Muscle of leg (tissue), 16 donors: ENCODE data around the gene IL12RB1. TPM values are rescaled to one million over a fixed set of nuclear protein-coding genes. Genes with fewer than 3 reads are reported as not detected.

ENCODE experiments used
- DNase-seq: peaks from one replicate; pipeline ENCODE4 v3.0.0; 2013
- H3K27ac ChIP-seq: one replicate; pipeline ENCODE4 v1.5.1; 2013; ENCODE audit warnings: mild to moderate bottlenecking, low read length, control low read depth
- H3K27me3 ChIP-seq: one replicate; pipeline ENCODE4 v1.6.1; 2013; ENCODE audit warnings: low read length; ENCODE audit not compliant: control insufficient read depth, insufficient read depth
- H3K36me3 ChIP-seq: one replicate; pipeline ENCODE4 v1.6.1; 2013; ENCODE audit warnings: low read length; ENCODE audit not compliant: control insufficient read depth, insufficient read depth
- H3K4me1 ChIP-seq: one replicate; pipeline ENCODE4 v1.6.1; 2013; ENCODE audit warnings: low read length; ENCODE audit not compliant: control insufficient read depth, insufficient read depth
- H3K4me3 ChIP-seq: one replicate; pipeline ENCODE4 v1.5.1; 2013; ENCODE audit warnings: low read length, control low read depth
- H3K9me3 ChIP-seq: replicated peaks from 2 replicates; pipeline ENCODE4 v1.6.1; 2013; ENCODE audit warnings: low read depth, low read length; ENCODE audit not compliant: control insufficient read depth
- WGBS: methylation state at CpG from one replicate; pipeline ENCODE4 v1.1.5; 2013; ENCODE audit warnings: missing lambda C conversion rate; ENCODE audit not compliant: insufficient coverage; 5-methylcytosine and 5-hydroxymethylcytosine counted together
- long read RNA-seq, 11 donors: transcript quantifications; one replicate each; lab custom pipeline, GENCODE V29; 2026
- polyA plus RNA-seq, 8 donors: library from polyadenylated mRNA; unstranded; fragments of 120-200 nt; gene quantifications; one replicate each; pipeline versions ENCODE4 v1.2.1 to v1.2.3, GENCODE V29; 2013; ENCODE audit warnings: inconsistent platforms in 1 of 8, low replicate concordance in 1 of 8; ENCODE audit not compliant: insufficient read length in 8 of 8, insufficient read depth in 1 of 8
- total RNA-seq: library from RNA; stranded (reverse); fragments of 120-200 nt; gene quantifications from one replicate; pipeline ENCODE4 v1.2.4, GENCODE V29; 2013

Gene IL12RB1
- total RNA-seq = 0.22 TPM
- under 1 TPM; 0.15 to 0.71 (median 0.32) TPM for polyA plus RNA-seq
- long read RNA-seq, donor 1 = 0 reads
- long read RNA-seq, donor 2 = 0 reads
- long read RNA-seq, donor 3 = 0 reads
- long read RNA-seq, donor 4, partial matches to known transcripts = 7 of 12 reads
- long read RNA-seq, donor 4, other reads (novel, unspliced or antisense) = 5 of 12 reads
- long read RNA-seq, donor 5 = 0 reads
- long read RNA-seq, donor 6 = 0 reads
- long read RNA-seq, donor 7, partial matches to known transcripts = 0 of 1 reads
- long read RNA-seq, donor 7, other reads (novel, unspliced or antisense) = 0 of 1 reads
- long read RNA-seq, donor 8 = 0 reads
- long read RNA-seq, donor 9 = 0 reads
- long read RNA-seq, donor 10 = 0 reads
- long read RNA-seq, donor 11 = 0 reads

DNA sequence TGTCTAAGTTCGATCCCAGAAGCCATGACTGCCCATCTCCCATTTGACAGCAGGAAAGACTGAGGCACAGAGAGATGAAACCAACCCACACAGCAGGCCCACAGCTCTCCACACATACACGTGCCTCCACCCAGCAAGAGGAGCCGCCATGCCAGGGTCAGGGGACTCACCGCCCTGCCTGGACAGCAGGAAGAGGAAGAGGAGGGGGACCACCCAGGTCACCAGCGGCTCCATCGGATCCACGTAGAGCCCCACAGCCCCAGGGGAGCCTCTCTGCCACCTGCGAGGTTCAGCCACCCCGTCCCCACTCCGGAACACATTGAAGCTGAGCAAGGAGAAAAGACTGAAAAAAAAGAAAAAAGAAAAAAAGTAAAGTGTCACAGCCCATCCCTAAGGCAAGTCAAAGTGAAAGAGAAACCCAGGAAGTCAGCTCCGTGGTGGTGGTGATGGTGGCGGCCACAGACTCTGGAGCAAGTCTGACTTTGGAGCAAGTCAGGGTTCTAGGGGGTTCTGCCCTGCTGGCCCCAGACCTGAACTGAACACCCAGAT lies at the start of gene IL12RB1:
IL12RB1 (minus strand) TSS at position 345 of the 549 bp plus-strand sequence; CDS start at position 234, 111 bp downstream.
- 80% methylated on average over 1 of the region's 12 CpGs for WGBS
- Histone ChIP-seq H3K36me3 (no peaks in the 10 kb centered on the region), H3K27ac (peak within 1 kb of the TSS; percentile 13), H3K27me3 (peaks cover 5% of the 10 kb centered on the region), H3K4me3 (peak within 1 kb of the TSS; percentile 17), H3K4me1 (no peaks in the 10 kb centered on the region), H3K9me3 (no peaks in the 10 kb centered on the region)
- no peak for DNase-seq

DNA sequence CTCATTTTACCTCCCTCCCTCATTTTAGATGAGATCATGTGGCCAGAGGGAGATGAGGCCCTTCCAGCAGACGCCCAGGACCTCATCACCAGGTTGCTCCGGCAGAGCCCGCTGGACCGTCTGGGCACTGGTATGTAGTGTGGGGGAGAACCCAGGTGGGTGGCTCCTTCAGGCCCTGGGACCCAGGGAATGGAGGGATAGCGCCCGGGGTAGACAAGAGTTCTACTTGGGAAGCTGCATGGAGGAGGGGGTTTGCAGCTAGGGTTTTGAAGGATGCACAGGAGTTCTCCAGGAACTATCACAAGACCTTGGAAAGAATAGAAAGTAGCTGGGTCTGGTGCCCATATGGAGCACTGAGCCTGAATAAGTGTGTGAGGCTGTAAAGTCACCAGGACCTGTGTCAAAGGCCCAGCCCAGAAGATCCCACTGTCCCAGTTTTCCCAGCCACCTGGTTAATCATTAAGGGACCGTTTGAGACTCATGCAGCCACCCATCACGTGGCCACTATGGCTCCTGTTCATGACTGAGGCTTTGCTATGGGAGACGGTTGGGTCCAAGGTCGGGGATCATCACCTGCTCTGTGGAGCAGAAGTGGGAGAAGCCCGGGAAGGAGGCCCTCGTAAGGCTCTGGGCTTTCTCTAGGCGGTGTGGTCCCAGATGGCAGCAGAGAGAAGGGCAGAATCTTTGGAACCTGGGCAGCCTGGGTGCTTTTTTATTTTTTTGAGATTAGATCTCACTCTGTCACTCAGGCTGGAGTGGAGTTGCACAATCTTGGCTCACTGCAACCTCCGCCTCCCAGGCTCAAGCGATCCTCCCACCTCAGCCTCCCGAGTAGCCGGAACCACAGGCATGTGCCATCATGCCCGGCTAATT lies 49.2 kb upstream of the IL12RB1 start:
- Histone ChIP-seq H3K27ac (no peak overlapping the region), H3K36me3 (peaks cover 49% of the 10 kb centered on the region), H3K27me3 (no peaks in the 10 kb centered on the region), H3K9me3 (no peaks in the 10 kb centered on the region), H3K4me3 (no peak overlapping the region), H3K4me1 (no peaks in the 10 kb centered on the region)
- DNase-seq = no peak
- WGBS = 85% methylated on average over 12 of the region's 18 CpGs

DNA sequence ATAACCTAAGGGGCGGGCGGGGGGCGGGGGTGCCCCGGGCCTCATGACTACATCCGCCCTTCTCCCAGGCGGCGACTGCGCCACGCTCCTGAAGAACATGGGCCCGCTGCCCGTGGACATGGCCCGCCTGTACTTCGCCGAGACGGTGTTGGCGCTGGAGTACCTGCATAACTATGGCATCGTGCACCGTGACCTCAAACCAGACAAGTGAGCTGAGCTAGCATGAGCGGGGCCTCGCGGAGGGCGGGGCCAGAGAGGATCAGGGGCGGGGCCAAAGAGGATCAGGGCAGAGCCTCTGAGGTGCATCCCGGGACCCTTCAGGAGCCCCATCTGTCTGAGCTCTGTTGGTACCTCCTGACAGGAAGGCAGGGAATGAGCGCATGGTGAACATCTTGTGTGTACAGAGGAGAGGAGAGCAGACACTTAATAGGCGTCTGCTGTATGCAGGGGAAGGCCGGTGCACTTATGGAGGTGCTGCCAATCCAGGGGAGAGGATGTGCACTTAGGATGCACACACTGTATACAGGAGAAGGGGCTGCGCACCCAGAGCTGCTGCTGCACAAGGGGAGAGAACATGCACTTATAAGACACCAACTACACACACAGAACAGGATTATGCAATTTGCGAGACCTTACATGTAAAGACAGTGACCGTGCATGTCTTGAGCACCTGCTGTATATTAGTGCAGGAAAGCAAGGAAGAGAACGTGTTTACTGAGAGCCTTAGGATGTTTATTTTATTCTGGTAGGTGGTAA lies 45.3 kb upstream of the IL12RB1 start:
- DNase-seq = no peak
- no peaks in the 10 kb centered on the region for H3K27me3 ChIP-seq
- 77% methylated on average over 29 of the region's 31 CpGs for WGBS
- H3K4me3 ChIP-seq = no peak overlapping the region
- no peaks in the 10 kb centered on the region for H3K9me3 ChIP-seq
- H3K36me3 ChIP-seq = peaks cover 65% of the 10 kb centered on the region
- no peak overlapping the region for H3K27ac ChIP-seq
- H3K4me1 ChIP-seq = no peaks in the 10 kb centered on the region

DNA sequence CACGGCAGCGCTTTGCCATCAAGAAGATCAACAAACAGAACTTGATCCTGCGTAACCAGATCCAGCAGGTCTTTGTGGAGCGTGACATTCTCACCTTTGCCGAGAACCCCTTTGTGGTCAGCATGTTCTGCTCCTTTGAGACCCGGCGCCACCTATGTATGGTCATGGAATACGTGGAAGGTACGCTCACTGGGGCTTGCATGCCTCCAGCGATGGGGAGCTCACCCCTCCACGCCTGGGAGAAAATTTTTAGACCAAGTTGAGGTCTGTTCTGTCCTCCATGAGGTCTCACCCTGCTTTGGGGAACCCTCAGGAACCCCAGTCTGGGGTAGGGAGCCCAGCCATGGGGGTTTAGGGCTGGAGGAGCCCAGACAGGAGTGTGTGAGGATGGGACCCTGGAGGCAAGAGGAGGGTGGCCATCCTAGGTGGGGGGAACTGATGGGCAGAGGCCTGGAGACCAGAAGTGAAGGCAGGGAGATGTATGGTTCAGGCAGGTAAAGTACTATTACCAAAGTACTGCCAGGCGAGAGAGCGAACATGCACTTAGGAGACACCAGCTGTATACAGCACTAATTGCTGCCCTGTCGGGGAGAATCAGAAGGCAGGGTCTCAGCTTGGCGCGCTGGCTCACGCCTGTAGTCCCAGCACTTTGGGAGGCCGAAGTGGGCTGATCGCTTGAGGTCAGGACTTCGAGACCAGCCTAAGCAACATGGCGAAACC lies 43.9 kb upstream of the IL12RB1 start:
- no peak overlapping the region for H3K4me3 ChIP-seq
- DNase-seq = no peak
- 89% methylated on average over 20 of the region's 21 CpGs for WGBS
- no peaks in the 10 kb centered on the region for H3K27me3 ChIP-seq
- no peaks in the 10 kb centered on the region for H3K4me1 ChIP-seq
- H3K36me3 ChIP-seq = peaks cover 62% of the 10 kb centered on the region
- H3K27ac ChIP-seq = no peak overlapping the region
- H3K9me3 ChIP-seq = no peaks in the 10 kb centered on the region

DNA sequence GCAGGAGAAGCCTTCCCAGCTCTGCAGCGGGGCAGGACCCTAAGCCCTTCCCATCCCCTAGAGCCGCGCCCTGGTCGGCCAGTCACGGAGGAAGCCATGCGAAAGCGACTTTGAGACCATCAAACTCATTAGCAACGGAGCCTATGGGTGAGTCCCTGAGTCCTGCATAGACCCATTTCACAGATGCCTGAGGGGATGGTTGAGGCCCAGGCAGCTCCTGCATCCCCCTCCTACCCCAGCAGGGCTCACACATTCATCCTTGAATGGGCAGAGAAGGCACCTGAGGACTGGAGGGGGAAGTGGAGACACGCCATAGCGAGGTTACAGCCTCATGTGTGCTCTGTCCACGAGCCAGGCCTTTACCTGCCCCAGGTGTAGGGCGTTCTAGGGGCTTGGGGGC lies 42.1 kb upstream of the IL12RB1 start:
- Histone ChIP-seq H3K9me3 (no peaks in the 10 kb centered on the region), H3K27me3 (no peaks in the 10 kb centered on the region), H3K4me3 (no peak overlapping the region), H3K27ac (no peak overlapping the region), H3K36me3 (peaks cover 55% of the 10 kb centered on the region), H3K4me1 (no peaks in the 10 kb centered on the region)
- 90% methylated on average over 5 of the region's 12 CpGs for WGBS
- no peak for DNase-seq

DNA sequence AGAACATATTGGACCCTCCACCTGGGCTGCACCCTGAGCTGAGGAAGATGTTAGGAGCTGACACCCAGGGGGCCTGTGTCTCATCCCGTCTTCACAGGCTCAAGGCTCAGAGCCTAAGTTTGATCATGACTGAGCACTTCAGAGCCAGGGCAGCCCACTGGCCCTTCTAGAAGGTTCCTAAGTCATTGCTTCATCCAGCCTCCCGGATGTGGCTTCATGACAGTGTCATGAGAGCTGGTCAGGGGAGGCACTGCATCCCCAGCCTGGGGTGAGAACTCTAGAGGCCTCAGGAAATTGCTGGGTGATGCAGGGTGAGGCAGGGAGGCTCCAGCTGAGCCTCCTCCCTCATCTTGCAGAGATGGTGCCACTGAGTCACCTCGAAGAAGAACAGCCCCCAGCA lies 41.3 kb upstream of the IL12RB1 start:
- Histone ChIP-seq H3K4me1 (peaks cover 4% of the 10 kb centered on the region), H3K9me3 (no peaks in the 10 kb centered on the region), H3K27ac (no peak overlapping the region), H3K36me3 (peaks cover 60% of the 10 kb centered on the region), H3K4me3 (no peak overlapping the region), H3K27me3 (no peaks in the 10 kb centered on the region)
- 79% methylated on average over 3 of the region's 3 CpGs for whole genome bisulfite sequencing
- no peak for DNase-seq

DNA sequence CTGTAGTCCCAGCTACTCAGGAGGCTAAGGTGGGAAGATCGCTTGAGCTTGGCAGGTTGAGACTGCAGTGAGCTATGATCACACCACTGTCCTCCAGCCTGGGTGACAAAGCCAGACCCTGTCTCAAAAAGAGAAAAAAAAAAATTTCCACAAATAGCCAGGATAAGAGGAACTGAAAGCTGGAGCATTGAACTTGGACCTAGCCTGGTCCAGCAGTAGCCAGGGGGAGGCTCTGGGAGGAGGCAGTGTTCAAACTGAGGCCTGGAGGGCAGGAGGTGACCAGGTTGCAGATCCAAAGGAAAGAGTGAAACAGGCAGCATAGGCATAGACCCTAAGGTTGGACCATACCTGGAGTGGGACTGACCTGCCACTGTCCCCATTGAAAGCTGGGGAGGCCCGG lies 39.4 kb upstream of the IL12RB1 start:
- WGBS = 100% methylated on average over 1 of the region's 2 CpGs
- Histone ChIP-seq H3K4me3 (no peak overlapping the region), H3K36me3 (peaks cover 61% of the 10 kb centered on the region), H3K9me3 (no peaks in the 10 kb centered on the region), H3K27ac (no peak overlapping the region), H3K27me3 (no peaks in the 10 kb centered on the region), H3K4me1 (peaks cover 4% of the 10 kb centered on the region)
- no peak for DNase-seq

DNA sequence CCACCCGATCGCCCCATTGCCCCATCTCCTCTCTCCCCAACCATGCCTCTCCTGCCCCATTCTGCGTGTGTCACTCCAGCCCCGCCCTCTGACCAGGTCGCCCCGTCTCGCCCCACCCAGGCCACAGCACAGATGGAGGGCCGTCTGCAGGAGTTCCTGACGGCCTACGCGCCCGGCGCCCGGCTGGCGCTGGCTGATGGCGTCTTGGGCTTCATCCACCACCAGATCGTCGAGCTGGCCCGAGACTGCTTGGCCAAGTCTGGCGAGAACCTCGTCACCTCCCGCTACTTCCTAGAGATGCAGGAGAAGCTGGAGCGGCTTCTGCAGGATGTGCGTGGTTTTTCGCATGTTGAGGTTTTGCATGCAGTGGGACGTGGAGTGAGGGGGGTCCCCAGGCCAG lies 37.1 kb upstream of the IL12RB1 start:
- no peak overlapping the region for H3K4me3 ChIP-seq
- H3K36me3 ChIP-seq = peaks cover 39% of the 10 kb centered on the region
- H3K27ac ChIP-seq = no peak overlapping the region
- no peak for DNase-seq
- no peaks in the 10 kb centered on the region for H3K27me3 ChIP-seq
- peaks cover 10% of the 10 kb centered on the region for H3K4me1 ChIP-seq
- WGBS = 84% methylated on average over 26 of the region's 26 CpGs
- H3K9me3 ChIP-seq = no peaks in the 10 kb centered on the region
